Measurements from ENCODE around the gene SNRNP40. TPM values are rescaled to one million over a fixed set of nuclear protein-coding genes. Genes with fewer than 3 reads are reported as not detected.

SNRNP40 gene
- polyA plus RNA-seq, 1 donor (not counting 4 experiments of a cell fraction or from before 2014, with no cell fraction given): 57.4 TPM

DNA sequence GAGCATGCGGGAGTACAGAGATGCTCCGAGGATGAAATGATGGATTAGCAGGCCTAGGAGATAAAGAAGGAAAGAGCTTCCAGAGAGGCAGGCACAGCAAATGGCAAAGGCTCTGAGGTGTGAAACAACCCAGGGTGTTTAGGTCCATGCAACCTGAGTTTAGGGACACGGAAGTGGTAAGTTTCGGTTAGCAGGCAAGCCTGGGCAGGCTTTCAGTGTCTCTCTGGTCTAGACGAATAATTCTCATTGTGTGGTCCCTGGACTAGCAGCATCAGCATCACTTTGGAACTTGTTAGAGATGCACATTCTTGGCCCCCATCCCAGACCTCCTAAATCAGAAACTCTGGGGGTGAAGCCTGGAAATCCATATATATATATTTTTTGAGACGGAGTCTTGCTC is 75.5 kb downstream of the SNRNP40 start:
- no peak for TF ChIP-seq EZH2 (IDR thresholded peaks at IDR 0.05; ENCODE audit: low read length)
- TF ChIP-seq, protein P1, sequence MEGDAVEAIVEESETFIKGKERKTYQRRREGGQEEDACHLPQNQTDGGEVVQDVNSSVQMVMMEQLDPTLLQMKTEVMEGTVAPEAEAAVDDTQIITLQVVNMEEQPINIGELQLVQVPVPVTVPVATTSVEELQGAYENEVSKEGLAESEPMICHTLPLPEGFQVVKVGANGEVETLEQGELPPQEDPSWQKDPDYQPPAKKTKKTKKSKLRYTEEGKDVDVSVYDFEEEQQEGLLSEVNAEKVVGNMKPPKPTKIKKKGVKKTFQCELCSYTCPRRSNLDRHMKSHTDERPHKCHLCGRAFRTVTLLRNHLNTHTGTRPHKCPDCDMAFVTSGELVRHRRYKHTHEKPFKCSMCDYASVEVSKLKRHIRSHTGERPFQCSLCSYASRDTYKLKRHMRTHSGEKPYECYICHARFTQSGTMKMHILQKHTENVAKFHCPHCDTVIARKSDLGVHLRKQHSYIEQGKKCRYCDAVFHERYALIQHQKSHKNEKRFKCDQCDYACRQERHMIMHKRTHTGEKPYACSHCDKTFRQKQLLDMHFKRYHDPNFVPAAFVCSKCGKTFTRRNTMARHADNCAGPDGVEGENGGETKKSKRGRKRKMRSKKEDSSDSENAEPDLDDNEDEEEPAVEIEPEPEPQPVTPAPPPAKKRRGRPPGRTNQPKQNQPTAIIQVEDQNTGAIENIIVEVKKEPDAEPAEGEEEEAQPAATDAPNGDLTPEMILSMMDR (optimal IDR thresholded peaks at IDR 0.05 in 1 of 3, IDR thresholded peaks at IDR 0.05 in 1 of 3, conservative IDR thresholded peaks at IDR 0.05 in 1 of 3; ENCODE audit: extremely low read depth in 1 of 3, insufficient read depth in 2 of 3, low read length in 3 of 3): no peak
- FAIRE-seq (peak; percentile 17), DNase-seq (ENCODE audit: low read depth, low spot score) (no peak)
- H3K27ac ChIP-seq (ENCODE audit: control insufficient read depth, insufficient read depth, low read length): no peak overlapping the region
- no peaks in the 10 kb centered on the region for H3K79me2 ChIP-seq (ENCODE audit: control insufficient read depth, insufficient read depth, low read length)
- H3K27me3 ChIP-seq (ENCODE audit: control insufficient read depth, extremely low read depth, insufficient read depth, low read length): peaks cover 13% of the 10 kb centered on the region
- no peaks in the 10 kb centered on the region for H4K20me1 ChIP-seq (ENCODE audit: control insufficient read depth, extremely low read depth, insufficient read depth, low read length)
- H2AFZ ChIP-seq (ENCODE audit: control insufficient read depth, low read length): no peak overlapping the region
- no peaks in the 10 kb centered on the region for H3K9me3 ChIP-seq (ENCODE audit: control insufficient read depth, low read depth, low read length)
- H3K4me2 ChIP-seq (ENCODE audit: control insufficient read depth, extremely low read depth, insufficient read depth, low read depth, low read length): no peak overlapping the region
- no peaks in the 10 kb centered on the region for H3K36me3 ChIP-seq (ENCODE audit: control insufficient read depth in 2 of 2, extremely low read depth in 1 of 2, insufficient read depth in 2 of 2, low read length in 2 of 2)
- H3K4me1 ChIP-seq (ENCODE audit: control insufficient read depth, extremely low read depth, insufficient read depth, low read length): no peaks in the 10 kb centered on the region
- dilution Hi-C loops (cut with MboI; ENCODE audit: extremely low pct_ligation_motif_present, low sequenced_read_pairs): no loop called here
- no peaks in the 10 kb centered on the region for H3K9me1 ChIP-seq (ENCODE audit: control insufficient read depth, extremely low read depth, insufficient read depth, low read length)
- H3K9ac ChIP-seq (ENCODE audit: control insufficient read depth, extremely low read depth, insufficient read depth, low read length): no peak overlapping the region
- H3K4me3 ChIP-seq (ENCODE audit: control insufficient read depth in 2 of 3, extremely low read depth in 1 of 3, insufficient read depth in 2 of 3, low read depth in 1 of 3, low read length in 3 of 3): no peak overlapping the region

DNA sequence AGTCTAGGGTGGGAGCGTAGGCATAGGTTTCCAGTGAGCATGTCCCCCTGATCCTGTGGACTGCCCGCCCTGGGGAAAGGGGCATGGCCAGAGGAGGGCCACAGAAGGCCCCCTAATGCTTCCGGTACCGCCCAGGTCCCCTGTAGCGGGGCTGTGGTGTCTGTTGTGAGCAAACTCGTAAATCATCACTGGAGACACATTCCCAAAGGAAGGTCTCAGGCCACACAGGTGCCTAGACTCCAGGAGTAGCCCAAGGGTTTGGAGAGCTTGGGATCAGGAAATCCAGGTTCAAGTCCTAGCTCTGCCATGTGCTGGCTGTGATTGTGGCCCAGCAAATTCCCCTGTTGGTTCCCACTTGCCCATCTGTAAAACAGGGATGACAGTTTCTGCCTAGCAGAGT is 77.1 kb downstream of the SNRNP40 start:
- Histone ChIP-seq H3K9me3 (ENCODE audit: control insufficient read depth, low read depth, low read length) (no peaks in the 10 kb centered on the region), H3K9me1 (ENCODE audit: control insufficient read depth, extremely low read depth, insufficient read depth, low read length) (no peaks in the 10 kb centered on the region), H3K9ac (ENCODE audit: control insufficient read depth, extremely low read depth, insufficient read depth, low read length) (no peak overlapping the region), H3K27me3 (ENCODE audit: control insufficient read depth, extremely low read depth, insufficient read depth, low read length) (peaks cover 10% of the 10 kb centered on the region), H2AFZ (ENCODE audit: control insufficient read depth, low read length) (no peak overlapping the region), H3K27ac (ENCODE audit: control insufficient read depth, insufficient read depth, low read length) (no peak overlapping the region), H3K36me3 (ENCODE audit: control insufficient read depth in 2 of 2, extremely low read depth in 1 of 2, insufficient read depth in 2 of 2, low read length in 2 of 2) (no peaks in the 10 kb centered on the region), H3K79me2 (ENCODE audit: control insufficient read depth, insufficient read depth, low read length) (no peaks in the 10 kb centered on the region), H3K4me3 (ENCODE audit: control insufficient read depth in 2 of 3, extremely low read depth in 1 of 3, insufficient read depth in 2 of 3, low read depth in 1 of 3, low read length in 3 of 3) (no peak overlapping the region), H3K4me1 (ENCODE audit: control insufficient read depth, extremely low read depth, insufficient read depth, low read length) (no peaks in the 10 kb centered on the region), H3K4me2 (ENCODE audit: control insufficient read depth, extremely low read depth, insufficient read depth, low read depth, low read length) (no peak overlapping the region), H4K20me1 (ENCODE audit: control insufficient read depth, extremely low read depth, insufficient read depth, low read length) (no peaks in the 10 kb centered on the region)
- TF ChIP-seq, protein P1 (optimal IDR thresholded peaks at IDR 0.05 in 1 of 3, IDR thresholded peaks at IDR 0.05 in 1 of 3, conservative IDR thresholded peaks at IDR 0.05 in 1 of 3; ENCODE audit: extremely low read depth in 1 of 3, insufficient read depth in 2 of 3, low read length in 3 of 3): no peak
- TF ChIP-seq EZH2 (IDR thresholded peaks at IDR 0.05; ENCODE audit: low read length): no peak
- no peak for DNase-seq (ENCODE audit: low read depth, low spot score)
- dilution Hi-C loops (cut with MboI; ENCODE audit: extremely low pct_ligation_motif_present, low sequenced_read_pairs): no loop called here
- FAIRE-seq: no peak

Measured in keratinocyte (primary cell).